ENCODE results near the gene ATPAF2.

Gene ATPAF2

GRCh38 chr17:18055597-18055996, 16.6 kb upstream of the ATPAF2 start:
- Mint-ChIP-seq H3K27me3 (no peaks in the 10 kb centered on the region), H3K36me3 (ENCODE audit: low read depth) (peaks cover 43% of the 10 kb centered on the region), H3K27ac (no peak overlapping the region), H3K4me1 (ENCODE audit: low read depth) (no peaks in the 10 kb centered on the region), H3K9me3 (no peaks in the 10 kb centered on the region), H3K4me3 (no peak overlapping the region)

GRCh38 chr17:18045691-18046350, 6.9 kb upstream of the ATPAF2 start:
- Mint-ChIP-seq H3K4me3 (no peak overlapping the region), H3K9me3 (no peaks in the 10 kb centered on the region), H3K27me3 (no peaks in the 10 kb centered on the region), H3K4me1 (ENCODE audit: low read depth) (peaks cover 14% of the 10 kb centered on the region), H3K27ac (no peak overlapping the region), H3K36me3 (ENCODE audit: low read depth) (peaks cover 11% of the 10 kb centered on the region)

GRCh38 chr17:18044609-18045008, 5.6 kb upstream of the ATPAF2 start:
- no peak overlapping the region for H3K4me3 Mint-ChIP-seq
- no peaks in the 10 kb centered on the region for H3K9me3 Mint-ChIP-seq
- H3K27ac Mint-ChIP-seq, result no peak overlapping the region
- H3K27me3 Mint-ChIP-seq, result no peaks in the 10 kb centered on the region
- peaks cover 11% of the 10 kb centered on the region for H3K36me3 Mint-ChIP-seq (ENCODE audit: low read depth)
- peaks cover 23% of the 10 kb centered on the region for H3K4me1 Mint-ChIP-seq (ENCODE audit: low read depth)

GRCh38 chr17:18043491-18043890, 4.5 kb upstream of the ATPAF2 start:
- H3K36me3 Mint-ChIP-seq (ENCODE audit: low read depth), result peaks cover 15% of the 10 kb centered on the region
- no peaks in the 10 kb centered on the region for H3K27me3 Mint-ChIP-seq
- H3K27ac Mint-ChIP-seq, result no peak overlapping the region
- peaks cover 27% of the 10 kb centered on the region for H3K4me1 Mint-ChIP-seq (ENCODE audit: low read depth)
- H3K9me3 Mint-ChIP-seq, result no peaks in the 10 kb centered on the region
- H3K4me3 Mint-ChIP-seq, result no peak overlapping the region

GRCh38 chr17:18042983-18043382, 4.0 kb upstream of the ATPAF2 start:
- H3K36me3 Mint-ChIP-seq (ENCODE audit: low read depth), result peaks cover 15% of the 10 kb centered on the region
- no peaks in the 10 kb centered on the region for H3K27me3 Mint-ChIP-seq
- peaks cover 31% of the 10 kb centered on the region for H3K4me1 Mint-ChIP-seq (ENCODE audit: low read depth)
- no peaks in the 10 kb centered on the region for H3K9me3 Mint-ChIP-seq
- H3K27ac Mint-ChIP-seq, result no peak overlapping the region
- no peak overlapping the region for H3K4me3 Mint-ChIP-seq

- H3K36me3 Mint-ChIP-seq (ENCODE audit: low read depth), result peaks cover 7% of the 10 kb centered on the region
- H3K4me1 Mint-ChIP-seq (ENCODE audit: low read depth), result peaks cover 42% of the 10 kb centered on the region
- H3K27ac Mint-ChIP-seq, result no peak overlapping the region
- H3K9me3 Mint-ChIP-seq, result no peaks in the 10 kb centered on the region
- H3K27me3 Mint-ChIP-seq, result no peaks in the 10 kb centered on the region
- H3K4me3 Mint-ChIP-seq, result peak overlapping the region; percentile 97
Measured at GRCh38 chr17:18041776-18042175, 2.8 kb upstream of the ATPAF2 start.

- Mint-ChIP-seq H3K4me1 (ENCODE audit: low read depth) (peaks cover 46% of the 10 kb centered on the region), H3K36me3 (ENCODE audit: low read depth) (peaks cover 7% of the 10 kb centered on the region), H3K27me3 (no peaks in the 10 kb centered on the region), H3K4me3 (peak overlapping the region; percentile 97), H3K9me3 (no peaks in the 10 kb centered on the region), H3K27ac (peak overlapping the region; percentile 90)
Measured at GRCh38 chr17:18040261-18040858, 1.4 kb upstream of the ATPAF2 start.

- H3K36me3 Mint-ChIP-seq (ENCODE audit: low read depth), result peaks cover 7% of the 10 kb centered on the region
- H3K9me3 Mint-ChIP-seq, result no peaks in the 10 kb centered on the region
- no peaks in the 10 kb centered on the region for H3K27me3 Mint-ChIP-seq
- peak overlapping the region; percentile 97 for H3K27ac Mint-ChIP-seq
- peaks cover 46% of the 10 kb centered on the region for H3K4me1 Mint-ChIP-seq (ENCODE audit: low read depth)
- H3K4me3 Mint-ChIP-seq, result peak overlapping the region; percentile 97
Measured at GRCh38 chr17:18039535-18040260, 730 bp upstream of the ATPAF2 start.

GRCh38 chr17:18038149-18038850, 668 bp downstream of the ATPAF2 start:
- Mint-ChIP-seq H3K4me3 (peak overlapping the region; percentile 97), H3K27ac (peak overlapping the region; percentile 97), H3K36me3 (ENCODE audit: low read depth) (peaks cover 4% of the 10 kb centered on the region), H3K9me3 (no peaks in the 10 kb centered on the region), H3K4me1 (ENCODE audit: low read depth) (peaks cover 51% of the 10 kb centered on the region), H3K27me3 (no peaks in the 10 kb centered on the region)

GRCh38 chr17:18037486-18037885, 1.5 kb downstream of the ATPAF2 start:
- Mint-ChIP-seq H3K9me3 (no peaks in the 10 kb centered on the region), H3K4me1 (ENCODE audit: low read depth) (peaks cover 59% of the 10 kb centered on the region), H3K4me3 (peak overlapping the region; percentile 97), H3K36me3 (ENCODE audit: low read depth) (peaks cover 4% of the 10 kb centered on the region), H3K27ac (peak overlapping the region; percentile 97), H3K27me3 (no peaks in the 10 kb centered on the region)

- Mint-ChIP-seq H3K4me3 (no peak overlapping the region), H3K9me3 (no peaks in the 10 kb centered on the region), H3K27ac (no peak overlapping the region), H3K4me1 (ENCODE audit: low read depth) (peaks cover 45% of the 10 kb centered on the region), H3K36me3 (ENCODE audit: low read depth) (peaks cover 4% of the 10 kb centered on the region), H3K27me3 (no peaks in the 10 kb centered on the region)
Measured at GRCh38 chr17:18035704-18036103, 3.3 kb downstream of the ATPAF2 start.

- no peaks in the 10 kb centered on the region for H3K36me3 Mint-ChIP-seq (ENCODE audit: low read depth)
- no peaks in the 10 kb centered on the region for H3K27me3 Mint-ChIP-seq
- peaks cover 33% of the 10 kb centered on the region for H3K4me1 Mint-ChIP-seq (ENCODE audit: low read depth)
- no peak overlapping the region for H3K27ac Mint-ChIP-seq
- no peak overlapping the region for H3K4me3 Mint-ChIP-seq
- no peaks in the 10 kb centered on the region for H3K9me3 Mint-ChIP-seq
Measured at GRCh38 chr17:18033442-18034099, 5.4 kb downstream of the ATPAF2 start.

GRCh38 chr17:18031955-18032354, 7.0 kb downstream of the ATPAF2 start:
- Mint-ChIP-seq H3K4me1 (ENCODE audit: low read depth) (peaks cover 20% of the 10 kb centered on the region), H3K27ac (no peak overlapping the region), H3K4me3 (no peak overlapping the region), H3K27me3 (no peaks in the 10 kb centered on the region), H3K36me3 (ENCODE audit: low read depth) (no peaks in the 10 kb centered on the region), H3K9me3 (no peaks in the 10 kb centered on the region)

GRCh38 chr17:18028952-18029540, 9.9 kb downstream of the ATPAF2 start:
- Mint-ChIP-seq H3K27ac (no peak overlapping the region), H3K9me3 (no peaks in the 10 kb centered on the region), H3K4me3 (no peak overlapping the region), H3K27me3 (no peaks in the 10 kb centered on the region), H3K36me3 (ENCODE audit: low read depth) (peaks cover 8% of the 10 kb centered on the region), H3K4me1 (ENCODE audit: low read depth) (peaks cover 34% of the 10 kb centered on the region)
